GM12873 (cell line): ENCODE measurements around the gene TEAD4.

Source experiments
- TF ChIP-seq, protein P1 (sequence below): IDR thresholded peaks from 2 replicates; pipeline ENCODE4 v1.5.1; 2012; ENCODE audit warnings: low read depth, mild to moderate bottlenecking, moderate library complexity, low read length, control low read depth; ENCODE audit not compliant: insufficient read depth; ENCODE audit errors: missing control alignments

The TEAD4 gene

GRCh38 chr12:2984249-2984648 is 25.1 kb downstream of the TEAD4 start:
- TF ChIP-seq, protein P1, sequence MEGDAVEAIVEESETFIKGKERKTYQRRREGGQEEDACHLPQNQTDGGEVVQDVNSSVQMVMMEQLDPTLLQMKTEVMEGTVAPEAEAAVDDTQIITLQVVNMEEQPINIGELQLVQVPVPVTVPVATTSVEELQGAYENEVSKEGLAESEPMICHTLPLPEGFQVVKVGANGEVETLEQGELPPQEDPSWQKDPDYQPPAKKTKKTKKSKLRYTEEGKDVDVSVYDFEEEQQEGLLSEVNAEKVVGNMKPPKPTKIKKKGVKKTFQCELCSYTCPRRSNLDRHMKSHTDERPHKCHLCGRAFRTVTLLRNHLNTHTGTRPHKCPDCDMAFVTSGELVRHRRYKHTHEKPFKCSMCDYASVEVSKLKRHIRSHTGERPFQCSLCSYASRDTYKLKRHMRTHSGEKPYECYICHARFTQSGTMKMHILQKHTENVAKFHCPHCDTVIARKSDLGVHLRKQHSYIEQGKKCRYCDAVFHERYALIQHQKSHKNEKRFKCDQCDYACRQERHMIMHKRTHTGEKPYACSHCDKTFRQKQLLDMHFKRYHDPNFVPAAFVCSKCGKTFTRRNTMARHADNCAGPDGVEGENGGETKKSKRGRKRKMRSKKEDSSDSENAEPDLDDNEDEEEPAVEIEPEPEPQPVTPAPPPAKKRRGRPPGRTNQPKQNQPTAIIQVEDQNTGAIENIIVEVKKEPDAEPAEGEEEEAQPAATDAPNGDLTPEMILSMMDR, result no peak

DNA sequence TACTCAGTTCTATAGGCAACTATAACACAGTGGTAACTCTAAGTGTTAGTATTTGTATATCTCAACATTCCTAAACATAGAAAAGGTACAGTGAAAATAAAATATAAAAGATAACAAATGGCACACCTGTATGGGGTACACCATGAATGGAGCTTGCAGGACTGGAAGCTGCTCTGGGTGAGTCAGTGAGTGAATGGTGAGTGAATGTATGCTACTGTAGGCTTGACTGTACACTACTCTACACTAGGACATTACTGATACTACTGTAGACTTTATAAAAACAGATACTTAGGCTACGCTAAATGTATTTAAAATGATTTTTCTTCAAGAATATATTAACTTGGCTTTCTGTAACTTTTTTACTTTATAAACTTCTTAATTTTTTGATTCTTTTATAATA is 25.5 kb downstream of the TEAD4 start:
- TF ChIP-seq, protein P1, result no peak

- TF ChIP-seq, protein P1, result no peak
These were observed 27.7 kb downstream of the TEAD4 start for GRCh38 chr12:2986876-2987275.

DNA sequence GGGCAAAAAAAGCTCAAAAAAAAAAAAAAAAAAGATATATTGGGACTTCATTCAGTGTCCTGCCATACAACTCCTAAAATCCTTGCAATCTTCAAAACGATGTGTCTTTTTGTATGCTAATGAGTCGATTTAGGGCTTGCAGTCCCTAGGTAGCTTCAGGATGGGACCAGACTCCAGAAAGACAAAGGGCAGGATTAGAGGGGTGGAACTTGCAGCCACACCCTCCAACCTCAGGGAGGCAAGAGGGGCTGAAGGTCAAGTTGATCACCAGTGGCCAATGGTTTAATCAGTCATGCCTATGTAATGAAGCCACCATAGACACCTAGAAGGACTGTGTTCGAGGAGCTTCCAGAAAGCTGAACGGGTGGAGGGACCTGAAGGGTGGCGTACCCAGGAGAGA is 29.3 kb downstream of the TEAD4 start:
- TF ChIP-seq, protein P1, result no peak

- TF ChIP-seq, protein P1, result no peak
These were observed 33.5 kb downstream of the TEAD4 start for GRCh38 chr12:2992724-2993123.

DNA sequence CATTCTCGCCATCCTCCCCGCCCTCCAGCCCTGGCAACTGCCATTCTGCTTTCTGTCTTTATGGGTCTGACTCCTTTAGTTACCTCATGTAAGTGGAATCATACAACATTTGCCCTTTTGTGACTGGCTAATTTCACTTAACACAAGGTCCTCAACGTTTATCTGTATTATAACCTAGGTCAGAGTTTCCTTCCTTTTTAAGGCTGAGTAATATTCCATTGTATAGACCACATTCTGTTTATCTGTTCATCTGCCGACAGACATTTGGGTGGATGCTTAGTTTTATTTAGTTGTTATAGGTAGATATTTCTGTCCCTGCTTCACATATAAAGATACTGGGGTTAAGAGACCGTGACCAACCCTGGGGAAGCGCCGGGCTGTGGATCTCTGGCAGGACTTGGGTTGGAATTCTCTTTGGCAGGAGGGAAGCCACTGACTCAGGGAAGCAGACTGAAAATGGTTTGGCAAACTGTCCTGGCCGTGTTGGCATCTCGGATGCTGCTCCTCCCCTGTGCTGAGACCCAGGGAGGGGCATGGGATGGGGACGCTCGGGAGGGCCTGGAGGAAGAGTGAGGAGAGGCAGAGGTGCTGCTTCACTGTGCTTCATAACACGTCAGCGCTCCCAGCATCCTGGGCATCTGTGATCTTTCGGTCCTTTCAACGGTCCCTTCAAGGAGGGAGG is 38.9 kb downstream of the TEAD4 start:
- TF ChIP-seq, protein P1, result no peak

DNA sequence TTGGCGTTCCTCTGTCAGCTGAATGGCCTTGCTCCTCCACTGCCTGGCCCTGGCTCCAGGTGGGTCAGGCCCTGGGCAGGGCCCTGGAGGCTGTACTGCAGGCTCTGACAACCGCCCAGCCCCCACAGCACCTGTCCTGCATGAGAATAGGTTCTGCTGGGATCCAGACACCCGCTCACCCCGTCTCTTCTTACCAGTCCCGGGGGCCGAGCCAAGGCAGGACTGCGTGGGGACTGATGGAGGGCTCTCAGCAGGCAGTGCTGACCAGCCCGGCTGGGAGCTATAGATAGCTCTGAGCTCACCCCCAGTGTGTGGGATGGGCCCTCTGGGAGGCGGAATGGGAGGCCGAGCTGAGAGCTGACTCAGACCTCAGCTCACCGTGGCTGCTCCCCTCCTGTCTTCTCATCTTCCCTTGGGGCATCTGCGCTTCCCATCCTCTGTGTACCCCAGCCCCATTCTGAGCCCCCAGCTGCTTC is 39.6 kb downstream of the TEAD4 start:
- TF ChIP-seq, protein P1, result no peak
